NCI-H748 treated with DMSO at 0.1 percent for 48 hours (cell line): ENCODE results near the gene OR3A2.
"Not testable (repeated sequence)": the region's sequence is repeated elsewhere in the genome, so short reads cannot be mapped to it uniquely, and the experiment has no call there.

Experiments
- DNase-seq: peaks from one replicate; lab custom pipeline; 2025; lab: John Stamatoyannopoulos, UW

Gene OR3A2

DNA sequence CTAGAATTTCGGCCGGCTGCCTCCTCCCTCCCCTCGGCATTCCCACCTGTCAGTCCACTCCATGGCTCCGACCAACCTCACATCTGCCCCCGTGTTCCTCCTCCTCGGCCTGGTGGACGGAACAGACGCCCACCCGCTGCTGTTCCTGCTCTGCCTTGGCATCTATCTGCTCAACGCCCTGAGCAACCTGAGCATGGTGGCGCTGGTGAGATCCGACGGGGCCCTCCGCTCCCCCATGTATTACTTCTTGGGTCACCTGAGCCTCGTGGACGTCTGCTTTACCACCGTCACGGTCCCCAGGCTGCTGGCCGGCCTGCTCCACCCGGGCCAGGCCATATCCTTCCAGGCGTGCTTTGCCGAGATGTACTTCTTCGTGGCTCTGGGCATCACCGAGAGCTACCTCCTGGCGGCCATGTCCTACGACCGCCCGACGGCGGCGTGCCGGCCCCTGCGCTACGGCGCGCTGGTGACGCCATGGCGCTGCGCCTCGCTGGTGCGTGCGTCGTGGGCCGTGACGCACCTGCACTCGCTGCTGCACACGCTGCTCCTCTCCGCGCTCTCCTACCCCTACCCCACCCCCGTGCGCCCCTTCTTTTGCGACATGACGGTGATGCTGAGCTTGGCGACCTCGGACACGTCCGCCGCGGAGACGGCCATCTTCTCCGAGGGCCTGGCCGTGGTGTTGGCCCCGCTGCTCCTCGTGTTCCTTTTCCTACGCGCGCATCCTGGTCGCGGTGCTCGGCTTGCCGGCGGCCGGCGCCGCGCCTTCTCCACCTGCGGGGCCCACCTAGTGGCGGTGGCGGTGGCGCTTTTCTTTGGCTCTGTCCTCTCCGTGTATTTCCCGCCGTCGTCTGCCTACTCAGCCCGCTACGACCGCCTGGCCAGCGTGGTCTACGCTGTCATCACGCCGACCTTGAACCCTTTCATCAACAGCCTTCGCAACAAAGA, at the start of gene OR3A2:
Gene OR3A2, minus strand, starts transcription at position 440 of the 948 bp plus-strand sequence.
- DNase-seq: no peak

DNA sequence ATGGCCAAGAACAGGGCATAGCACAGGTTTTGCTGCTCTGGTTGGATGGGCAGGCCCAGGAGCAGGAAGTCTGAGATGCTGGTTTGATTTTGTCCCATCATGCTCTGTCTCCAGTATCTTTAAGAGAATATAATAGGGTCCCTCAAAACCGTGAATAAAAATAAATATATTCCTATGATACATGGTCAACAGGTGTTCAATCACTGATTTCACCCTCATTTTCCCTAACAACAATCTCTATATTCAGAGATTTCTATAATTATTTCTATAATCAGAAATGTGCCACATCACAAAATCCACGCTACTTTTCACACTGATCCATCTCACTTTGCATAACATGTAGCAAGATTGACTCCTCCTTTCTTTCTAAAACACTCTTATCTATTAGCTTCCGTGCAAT, 47.6 kb upstream of the OR3A2 start, which contains the start of gene OR1E2:
Gene OR1E2, minus strand, starts transcription at position 101 of the 400 bp plus-strand sequence. Its CDS starts 0 bp downstream, at position 101.
- no peak for DNase-seq

DNA sequence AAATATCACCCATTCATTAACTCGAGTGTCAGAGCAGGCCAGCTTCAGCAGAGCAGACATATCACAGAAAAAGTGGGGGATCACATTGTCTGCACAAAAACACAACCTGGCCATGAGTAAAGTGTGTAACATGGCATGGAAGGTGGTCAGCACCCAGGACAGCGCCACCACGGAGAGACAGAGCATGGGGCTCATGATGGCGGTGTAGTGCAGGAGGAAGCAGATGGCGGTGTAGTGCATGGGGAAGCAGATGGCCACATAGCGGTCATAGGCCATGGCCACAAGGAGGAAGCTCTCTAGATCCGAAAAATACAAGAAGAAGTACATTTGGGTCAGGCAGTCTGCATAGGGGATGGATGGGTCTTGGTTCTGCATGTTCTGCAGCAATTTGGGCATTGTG, 47.1 kb upstream of the OR3A2 start:
- DNase-seq: not testable (repeated sequence)

DNA sequence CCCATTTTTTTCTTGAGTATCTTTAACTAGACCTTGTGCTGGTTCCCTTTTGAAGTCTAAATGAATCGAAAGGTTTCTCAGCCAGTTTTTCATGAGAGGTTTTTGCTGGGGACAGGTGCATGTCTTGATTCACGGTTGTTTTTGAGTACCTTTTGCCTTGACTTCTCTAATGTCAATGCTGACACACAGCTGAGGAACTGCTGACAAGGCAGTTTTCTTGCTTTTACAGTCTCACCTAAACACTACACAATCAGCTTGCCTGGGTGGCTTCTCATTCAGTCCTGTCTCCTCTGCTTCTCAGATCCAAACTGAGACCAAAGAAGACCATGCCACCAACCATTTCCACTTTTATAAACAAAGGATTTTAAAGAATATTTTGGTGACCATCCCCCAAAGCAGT, 32.1 kb upstream of the OR3A2 start:
- DNase-seq: no peak

DNA sequence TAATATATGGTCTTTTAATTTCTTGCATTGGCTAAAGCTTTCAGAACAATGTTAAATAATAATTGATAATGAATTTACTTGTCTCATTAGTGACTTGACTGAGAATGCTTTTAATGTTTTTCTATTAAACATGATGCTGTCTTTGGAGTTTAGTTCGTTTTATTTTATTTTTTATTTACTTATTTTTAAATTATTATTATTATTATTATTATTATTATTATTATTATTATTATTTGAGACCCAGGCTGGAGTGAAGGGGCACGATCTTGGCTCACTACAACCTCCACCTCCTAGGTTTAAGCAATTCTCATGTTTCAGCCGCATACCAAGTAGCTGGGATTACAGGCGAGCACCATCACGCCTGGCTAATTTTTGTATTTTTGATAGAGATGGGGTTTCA, 29.5 kb upstream of the OR3A2 start:
- no peak for DNase-seq

DNA sequence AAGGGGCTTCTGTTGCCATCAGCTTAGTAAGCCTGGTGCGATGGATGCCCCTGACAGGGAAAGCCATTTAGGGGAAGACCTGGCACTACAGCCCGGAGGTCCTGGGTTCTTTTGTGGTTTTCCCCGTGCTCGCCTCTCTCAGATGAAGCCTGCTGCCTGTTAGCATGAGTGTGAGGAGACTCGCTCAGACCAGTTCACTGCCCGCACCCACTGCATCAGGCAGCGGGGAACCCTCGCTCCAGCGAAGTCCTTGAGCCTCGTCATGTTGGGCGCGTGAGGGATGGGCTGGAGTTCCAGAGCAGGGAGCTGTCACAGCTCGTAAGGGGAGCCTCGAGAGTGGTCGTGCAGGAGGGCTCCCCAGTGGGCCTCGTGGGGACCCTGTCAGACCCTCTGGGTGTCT, 26.1 kb upstream of the OR3A2 start:
- DNase-seq: not testable (repeated sequence)

DNA sequence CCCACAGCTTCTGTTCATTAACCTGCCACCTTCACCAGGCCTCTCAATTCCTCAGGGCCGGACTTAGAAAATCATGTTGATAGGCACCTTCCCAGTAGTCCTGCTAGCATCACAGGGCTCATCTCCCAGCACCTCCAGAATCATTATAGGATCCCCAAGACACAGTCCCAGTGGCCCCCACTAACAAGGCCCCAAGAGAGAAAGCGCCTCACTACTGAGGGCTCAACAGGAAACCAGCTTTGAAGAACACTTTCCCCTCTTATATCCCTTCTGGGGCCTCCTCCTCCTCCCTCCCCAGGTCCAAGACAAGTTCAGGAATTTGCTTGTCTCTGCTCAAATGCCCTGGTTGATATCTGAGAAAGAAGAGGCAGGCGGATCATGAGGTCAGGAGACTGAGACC, 25.0 kb upstream of the OR3A2 start, which contains the start of gene OR3A3:
Gene OR3A3, plus strand, starts transcription at position 301 of the 400 bp plus-strand sequence.
- DNase-seq: no peak

DNA sequence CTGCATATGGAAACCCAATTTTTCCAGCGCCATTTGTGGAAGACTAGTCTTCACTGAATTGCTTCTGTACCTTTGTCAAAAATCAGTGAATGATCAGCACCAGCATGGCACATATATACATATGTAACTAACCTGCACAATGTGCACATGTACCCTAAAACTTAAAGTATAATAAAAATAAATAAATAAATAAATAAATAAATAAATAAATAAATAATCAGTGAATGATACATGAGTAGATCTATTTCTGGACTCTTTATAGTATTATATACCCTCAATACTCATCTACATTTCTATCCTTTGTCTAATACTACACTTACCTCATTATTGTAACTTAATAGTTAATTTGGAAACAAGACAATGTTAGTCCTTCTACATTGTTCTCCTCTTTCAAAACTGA, 17.7 kb upstream of the OR3A2 start:
- not testable (repeated sequence) for DNase-seq

DNA sequence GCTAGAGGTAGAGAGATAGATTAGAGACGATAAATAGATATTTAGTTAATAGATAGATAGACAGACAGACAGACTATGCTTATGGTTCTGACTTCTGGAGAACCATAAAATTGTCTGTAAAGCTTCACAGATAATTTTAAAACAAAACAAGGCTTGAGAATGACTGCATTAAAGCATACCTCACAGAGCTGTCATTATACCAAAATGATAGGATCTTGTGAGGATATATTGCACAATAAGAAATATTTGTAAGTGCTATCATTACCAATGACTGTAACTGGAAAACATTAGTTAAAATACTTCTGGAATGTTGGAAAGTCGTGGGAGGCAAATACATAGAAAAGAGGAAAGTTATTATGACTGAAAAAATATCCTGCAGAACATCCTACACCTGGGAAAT, 15.7 kb upstream of the OR3A2 start:
- no peak for DNase-seq

DNA sequence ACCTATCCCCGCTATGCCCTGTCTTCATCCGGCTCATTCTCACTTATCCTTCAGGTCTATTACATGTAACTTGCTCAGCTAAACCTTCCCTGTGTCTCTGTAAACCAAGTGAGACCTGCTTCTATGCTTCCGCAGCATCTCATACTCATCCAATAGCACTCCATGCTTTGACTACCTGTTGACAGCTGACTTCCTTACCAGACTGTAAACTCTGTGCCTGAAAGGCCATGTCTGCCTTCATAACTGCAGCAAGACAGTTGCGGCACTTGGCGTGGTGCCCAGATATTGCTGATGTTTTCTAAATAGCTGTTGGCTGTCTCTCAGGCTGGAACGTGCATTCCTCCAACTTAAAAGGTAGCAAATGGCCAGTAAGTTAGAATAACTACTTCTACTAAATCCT, 13.9 kb upstream of the OR3A2 start:
- DNase-seq: no peak

DNA sequence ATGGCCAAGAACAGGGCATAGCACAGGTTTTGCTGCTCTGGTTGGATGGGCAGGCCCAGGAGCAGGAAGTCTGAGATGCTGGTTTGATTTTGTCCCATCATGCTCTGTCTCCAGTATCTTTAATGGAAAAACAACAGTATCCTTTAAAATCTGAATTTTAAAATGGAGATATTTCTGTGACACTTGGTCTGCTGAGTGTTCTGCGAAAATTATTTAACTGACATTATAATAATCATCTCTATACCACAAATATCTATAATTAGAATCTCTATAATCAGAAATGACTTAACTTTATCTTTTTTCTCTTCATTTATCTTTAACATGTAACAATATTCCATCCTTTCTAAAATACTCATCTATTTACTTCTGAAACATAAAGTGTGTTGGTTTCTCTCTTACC, 12.2 kb upstream of the OR3A2 start, which contains the start of gene OR1E1:
Gene OR1E1, minus strand, starts transcription at position 101 of the 400 bp plus-strand sequence. Its CDS starts 0 bp downstream, at position 101.
- no peak for DNase-seq

DNA sequence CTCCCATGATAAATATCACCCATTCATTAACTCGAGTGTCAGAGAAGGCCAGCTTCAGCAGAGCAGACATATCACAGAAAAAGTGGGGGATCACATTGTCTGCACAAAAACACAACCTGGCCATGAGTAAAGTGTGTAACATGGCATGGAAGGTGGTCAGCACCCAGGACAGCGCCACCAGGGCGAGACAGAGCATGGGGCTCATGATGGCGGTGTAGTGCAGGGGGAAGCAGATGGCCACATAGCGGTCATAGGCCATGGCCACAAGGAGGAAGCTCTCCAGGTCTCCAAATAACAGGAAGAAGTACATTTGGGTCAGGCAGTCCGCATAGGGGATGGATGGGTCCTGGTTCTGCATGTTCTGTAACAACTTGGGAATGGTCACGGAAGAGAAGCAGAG, 11.7 kb upstream of the OR3A2 start:
- DNase-seq: not testable (repeated sequence)

DNA sequence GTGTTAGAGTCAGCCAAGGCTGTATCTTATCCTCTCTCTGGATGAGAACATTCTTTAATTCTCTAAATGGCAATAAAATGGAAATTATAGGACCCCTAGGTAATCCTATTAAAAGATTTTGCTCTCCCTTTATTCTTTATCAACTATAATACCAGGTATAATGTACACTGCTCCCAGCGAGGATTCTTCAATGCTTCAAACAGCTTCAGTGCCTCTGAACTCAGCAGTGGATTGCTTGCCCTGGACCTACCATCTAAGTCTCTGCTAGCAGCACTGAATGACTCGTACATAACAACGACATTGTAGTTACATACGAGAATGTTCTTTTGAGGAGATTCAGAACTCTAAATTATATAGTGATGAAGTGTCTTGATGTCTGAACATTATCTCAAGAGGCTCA, 3.7 kb upstream of the OR3A2 start:
- no peak for DNase-seq

DNA sequence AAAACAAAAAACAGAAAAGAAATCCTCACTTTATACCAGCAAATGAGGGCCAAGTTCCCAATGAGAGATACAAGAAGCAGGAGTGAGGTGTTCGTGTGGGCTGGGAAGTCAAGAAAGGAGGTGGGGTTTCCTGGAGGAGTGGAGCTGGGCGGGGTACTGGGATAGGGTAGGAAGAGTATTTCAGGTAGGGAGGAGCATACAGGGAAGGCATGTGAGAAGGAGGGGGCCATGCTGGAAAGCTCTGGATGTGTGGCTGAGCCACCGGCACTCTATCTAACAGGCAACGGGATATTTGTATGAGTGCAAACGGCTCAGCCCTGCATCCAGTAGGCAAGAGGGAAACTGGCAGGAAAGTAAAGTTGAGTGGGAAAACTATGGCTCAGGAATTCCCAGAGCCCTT, 4.2 kb downstream of the OR3A2 start:
- no peak for DNase-seq

DNA sequence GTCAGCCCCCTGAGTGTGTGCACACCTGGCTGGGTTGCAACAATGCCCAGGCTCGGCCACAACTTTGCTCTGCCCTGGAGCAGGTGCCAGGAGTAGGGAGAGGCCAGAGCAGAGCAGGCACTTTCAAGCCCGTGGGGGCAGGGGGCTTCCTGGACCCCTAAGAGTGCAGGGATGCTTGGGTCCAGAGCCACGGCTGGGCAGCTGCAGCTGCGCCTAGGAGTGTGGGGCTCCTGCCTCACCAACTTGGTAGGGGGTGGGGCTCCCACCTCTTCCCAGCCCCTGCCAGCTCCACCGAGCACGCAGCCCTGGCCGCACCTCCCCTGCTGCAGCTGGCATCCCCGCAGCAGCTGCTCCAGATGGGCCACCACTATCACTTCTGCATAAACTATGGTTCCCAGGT, 7.8 kb downstream of the OR3A2 start:
- DNase-seq: no peak

DNA sequence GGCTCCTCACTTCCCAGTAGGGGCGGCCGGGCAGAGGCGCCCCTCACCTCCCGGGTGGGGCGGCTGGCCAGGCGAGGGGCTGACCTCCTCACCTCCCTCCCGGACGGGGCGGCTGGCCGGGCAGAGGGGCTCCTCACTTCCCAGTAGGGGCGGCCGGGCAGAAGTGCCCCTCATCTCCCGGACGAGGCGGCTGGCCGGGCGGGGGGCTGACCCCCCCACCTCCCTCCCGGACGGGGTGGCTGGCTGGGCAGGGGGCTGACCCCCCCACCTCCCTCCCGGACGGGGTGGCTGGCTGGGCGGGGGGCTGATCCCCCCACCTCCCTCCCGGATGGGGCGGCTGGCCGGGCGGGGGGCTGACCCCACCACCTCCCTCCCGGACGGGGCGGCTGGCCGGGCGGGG, 14.9 kb downstream of the OR3A2 start:
- not testable (repeated sequence) for DNase-seq

DNA sequence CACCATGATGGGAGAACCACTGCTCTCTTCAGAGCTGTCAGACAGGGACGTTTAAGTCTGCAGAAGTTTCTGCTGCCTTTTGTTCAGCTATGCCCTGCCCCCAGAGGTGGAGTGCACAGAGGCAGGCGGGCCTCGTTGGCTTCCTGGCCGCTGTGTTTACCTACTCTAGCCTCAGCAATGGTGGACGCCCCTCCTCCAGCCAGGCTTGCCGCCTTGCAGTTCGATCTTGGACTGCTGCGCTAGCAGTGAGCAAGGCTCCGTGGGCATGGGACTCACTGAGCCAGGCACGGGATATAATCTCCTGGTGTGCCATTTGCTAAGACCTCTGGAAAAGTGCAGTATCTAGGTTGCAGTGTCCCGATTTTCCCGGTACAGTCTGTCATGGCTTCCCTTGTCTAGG, 43.3 kb downstream of the OR3A2 start:
- not testable (repeated sequence) for DNase-seq

DNA sequence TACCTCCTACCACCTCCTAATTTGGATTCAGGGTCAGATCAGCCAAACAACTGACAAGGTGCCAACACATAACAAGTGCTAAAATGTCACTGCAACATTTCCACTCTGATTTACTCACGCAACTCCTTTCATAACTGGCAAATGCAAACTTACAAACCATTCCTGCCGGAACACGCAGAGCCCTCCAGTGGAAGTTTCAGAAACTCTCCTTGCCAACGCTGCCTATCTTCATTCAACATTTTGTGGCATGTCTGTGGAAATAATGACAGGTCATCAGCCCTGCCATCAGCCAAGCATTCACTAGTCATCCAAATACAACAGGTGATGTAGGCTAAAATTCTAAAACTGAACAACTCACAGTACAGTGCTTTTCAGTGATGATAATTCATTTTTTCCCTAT, 50.2 kb downstream of the OR3A2 start:
- no peak for DNase-seq

DNA sequence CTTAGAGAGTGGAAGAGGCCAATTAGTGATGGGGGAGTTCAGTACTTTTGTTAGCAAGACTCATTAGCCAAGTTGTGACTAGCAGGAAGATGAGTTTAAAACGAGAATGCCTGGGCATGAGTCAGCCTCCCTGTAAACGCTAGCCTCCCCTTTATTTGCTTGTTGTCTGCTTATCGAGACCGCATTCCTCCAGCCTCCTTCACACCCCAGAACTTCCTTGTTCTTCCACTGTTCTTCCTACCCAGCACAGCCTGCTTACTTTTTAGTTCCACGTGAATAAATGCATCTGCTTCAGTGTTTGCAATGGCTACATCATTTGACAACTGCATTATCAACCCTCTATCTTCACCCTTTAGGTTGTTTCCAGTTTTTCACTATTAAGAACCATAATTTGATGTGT, 67.8 kb downstream of the OR3A2 start:
- DNase-seq: no peak

DNA sequence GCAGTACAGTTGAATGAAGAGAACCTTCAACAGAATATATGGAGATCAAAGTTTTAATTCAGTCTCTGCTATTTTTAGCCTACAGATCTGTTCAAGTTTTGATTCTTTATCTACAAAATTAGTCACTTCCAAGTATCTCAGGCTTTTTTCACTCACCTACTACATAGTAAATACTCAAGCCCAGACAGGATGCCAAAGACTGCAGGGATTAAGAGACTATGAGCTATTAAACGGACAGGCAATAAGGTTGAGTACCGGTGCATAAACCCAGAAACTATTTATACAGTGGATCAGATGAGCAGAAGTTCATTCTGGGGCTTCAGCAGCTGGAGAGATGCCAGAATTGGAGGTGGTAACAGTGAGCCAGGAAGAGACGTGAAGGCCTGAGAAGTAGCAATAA, 69.3 kb downstream of the OR3A2 start:
- DNase-seq: no peak

DNA sequence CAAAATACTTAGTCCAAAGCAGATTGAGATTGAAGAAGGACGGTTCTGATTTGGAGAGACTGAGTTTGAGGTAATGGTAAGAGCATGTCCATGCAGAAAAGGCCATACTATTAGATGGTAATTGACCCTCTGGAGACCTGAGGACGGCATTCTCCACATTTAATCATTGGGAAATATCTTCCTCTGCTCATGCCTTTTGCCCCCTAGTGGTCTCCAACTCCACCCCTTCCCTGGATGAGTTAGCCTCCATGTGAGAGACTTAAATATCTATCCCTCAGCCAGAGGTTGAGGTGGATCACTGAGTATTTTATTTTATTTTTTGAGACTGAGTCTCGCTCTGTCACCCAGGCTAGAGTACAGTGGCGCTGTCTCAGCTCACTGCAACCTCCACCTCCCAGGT, 77.5 kb downstream of the OR3A2 start:
- no peak for DNase-seq

DNA sequence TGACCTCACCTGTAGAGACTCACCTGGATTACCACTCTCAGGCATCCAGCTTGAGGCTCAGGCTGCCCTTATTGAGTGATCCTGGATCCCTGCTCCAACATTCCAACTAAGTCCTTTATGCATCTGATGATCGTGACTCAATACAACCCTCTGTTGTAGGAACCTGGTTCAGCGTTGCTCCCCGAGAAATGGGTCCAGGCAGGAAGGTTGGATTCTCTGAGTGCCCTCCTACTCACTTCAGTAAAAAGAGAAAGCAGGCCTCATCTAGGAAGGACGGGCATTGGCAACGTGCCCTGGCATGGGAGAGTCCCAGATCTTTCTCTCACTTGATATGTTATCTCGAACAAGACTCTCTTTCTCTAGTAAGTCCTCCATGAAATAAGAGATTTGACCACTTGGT, 87.8 kb downstream of the OR3A2 start, which contains the start of gene OR3A1:
Gene OR3A1, minus strand, starts transcription at position 101 of the 400 bp plus-strand sequence. CDS start 5,778 bp downstream, outside the sequence.
- no peak for DNase-seq

DNA sequence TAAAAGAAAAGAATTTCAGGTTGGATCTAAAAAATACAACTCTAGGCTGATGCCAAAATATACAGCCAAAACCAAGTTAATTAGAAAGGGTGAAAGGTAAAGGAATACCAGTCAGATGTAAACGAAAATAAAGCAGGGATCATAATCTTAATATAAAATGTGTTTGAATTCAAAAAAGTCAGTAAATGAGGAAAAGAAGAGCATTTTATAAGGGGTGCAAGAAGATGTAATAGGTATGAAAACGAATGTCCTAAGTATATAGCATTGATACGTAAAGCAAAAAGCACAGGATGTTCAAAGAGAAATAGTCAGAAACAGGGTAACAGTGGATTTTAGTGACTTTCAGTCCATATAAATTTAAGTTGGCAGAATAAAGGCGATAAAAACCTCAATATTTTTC, 90.5 kb downstream of the OR3A2 start:
- no peak for DNase-seq
